Activated CD8-positive, alpha-beta T cell treated with anti-CD3 and anti-CD28 coated beads for 36 hours (primary cell): ENCODE data around the gene DHX35. TPM values are rescaled to one million over a fixed set of nuclear protein-coding genes. Genes with fewer than 3 reads are reported as not detected.
A peak's percentile ranks its signal among the peaks of the same experiment; 100 is the strongest.

Experiments used
- ATAC-seq: fragments of 200-7000 bp; cut with Tn5 transposase; one replicate; pipeline ENCODE4 v1.10.0; 2021; ENCODE audit warnings: mild to moderate bottlenecking, moderate library complexity
- CTCF ChIA-PET: fragments of 350-600 bp; sonication (Branson Sonifier 250); formaldehyde crosslinking; loops from one replicate; lab custom pipeline; 2021; ENCODE audit warnings: antibody characterized with exemption; lab: Charles Lee
- POLR2A ChIA-PET: fragments of 350-600 bp; sonication (Branson Sonifier 250); formaldehyde crosslinking; loops from one replicate; lab custom pipeline; 2021; ENCODE audit warnings: antibody characterized with exemption; lab: Charles Lee
- DNase-seq: peaks from one replicate; pipeline ENCODE4 v3.0.0-alpha.2; 2020
- H3K27ac Mint-ChIP-seq: one replicate; pipeline ENCODE4 v1.8.0; 2021; ENCODE audit warnings: mild to moderate bottlenecking, mixed read lengths
- H3K27me3 Mint-ChIP-seq: one replicate; pipeline ENCODE4 v1.8.0; 2021; ENCODE audit warnings: mixed read lengths
- H3K36me3 Mint-ChIP-seq: one replicate; pipeline ENCODE4 v1.8.0; 2021; ENCODE audit warnings: low read depth, mixed read lengths
- H3K4me1 Mint-ChIP-seq: one replicate; pipeline ENCODE4 v1.8.0; 2021; ENCODE audit warnings: low read depth, mixed read lengths
- H3K4me3 Mint-ChIP-seq: one replicate; pipeline ENCODE4 v1.8.0; 2021; ENCODE audit warnings: mild to moderate bottlenecking, moderate library complexity, mixed read lengths
- H3K9me3 Mint-ChIP-seq: one replicate; pipeline ENCODE4 v1.8.0; 2021; ENCODE audit warnings: mixed read lengths
- intact Hi-C: fragments of 100-400 bp; cut with micrococcal nuclease; formaldehyde crosslinking; loops from one replicate; pipeline ENCODE4 v1.10.0; 2022
- total RNA-seq, 2 experiments: library from RNA; stranded (reverse); gene quantifications; one replicate each; pipeline ENCODE4 v1.2.3, GENCODE V29; 2021
- TF ChIP-seq, protein P1 (sequence below): fragments of 200-600 bp; IDR thresholded peaks from one replicate; pipeline ENCODE4 v1.8.0; 2022; ENCODE audit warnings: antibody characterized with exemption, mild to moderate bottlenecking

Gene DHX35
- total RNA-seq, 2 experiments from 2014 or later, result 12.2 to 12.6 TPM

DNA sequence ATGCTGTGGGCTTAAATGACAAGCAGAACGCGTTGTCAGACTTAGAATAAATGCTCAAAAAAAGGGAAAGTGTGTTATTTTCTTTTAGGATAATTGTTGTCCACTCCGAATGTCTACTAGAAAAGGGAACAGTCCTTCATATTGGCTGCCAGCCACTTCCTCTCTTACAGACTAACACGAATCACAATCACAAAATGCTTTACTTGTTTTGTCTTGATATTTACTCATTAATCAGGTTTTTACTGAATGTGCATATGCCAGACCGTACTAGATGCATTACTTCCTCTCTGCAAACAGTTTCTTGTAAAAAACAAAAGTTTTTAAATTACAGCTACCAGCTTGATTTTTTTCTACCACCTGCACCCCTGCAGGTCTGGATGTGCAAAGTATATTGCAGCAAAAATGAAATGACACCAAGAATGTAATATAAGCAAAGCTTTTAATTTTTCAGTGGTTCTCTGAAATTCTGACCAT lies 821 bp downstream of the DHX35 start:
- Mint-ChIP-seq H3K9me3 (no peaks in the 10 kb centered on the region), H3K4me1 (peaks cover 20% of the 10 kb centered on the region), H3K4me3 (peak overlapping the region; percentile 87), H3K27ac (peak overlapping the region; percentile 92), H3K36me3 (peaks cover 7% of the 10 kb centered on the region), H3K27me3 (no peaks in the 10 kb centered on the region)
- POLR2A ChIA-PET, result interaction anchor here (0.6 to 3.2 kb wide), 13 partner anchors 8 to 527 kb away, joined by 3 to 20 read pairs (median 4); partner anchors contain the start of genes FAM83D and SNHG17
- intact Hi-C loops, result no loop called here
- no peak for DNase-seq
- TF ChIP-seq, protein P1, sequence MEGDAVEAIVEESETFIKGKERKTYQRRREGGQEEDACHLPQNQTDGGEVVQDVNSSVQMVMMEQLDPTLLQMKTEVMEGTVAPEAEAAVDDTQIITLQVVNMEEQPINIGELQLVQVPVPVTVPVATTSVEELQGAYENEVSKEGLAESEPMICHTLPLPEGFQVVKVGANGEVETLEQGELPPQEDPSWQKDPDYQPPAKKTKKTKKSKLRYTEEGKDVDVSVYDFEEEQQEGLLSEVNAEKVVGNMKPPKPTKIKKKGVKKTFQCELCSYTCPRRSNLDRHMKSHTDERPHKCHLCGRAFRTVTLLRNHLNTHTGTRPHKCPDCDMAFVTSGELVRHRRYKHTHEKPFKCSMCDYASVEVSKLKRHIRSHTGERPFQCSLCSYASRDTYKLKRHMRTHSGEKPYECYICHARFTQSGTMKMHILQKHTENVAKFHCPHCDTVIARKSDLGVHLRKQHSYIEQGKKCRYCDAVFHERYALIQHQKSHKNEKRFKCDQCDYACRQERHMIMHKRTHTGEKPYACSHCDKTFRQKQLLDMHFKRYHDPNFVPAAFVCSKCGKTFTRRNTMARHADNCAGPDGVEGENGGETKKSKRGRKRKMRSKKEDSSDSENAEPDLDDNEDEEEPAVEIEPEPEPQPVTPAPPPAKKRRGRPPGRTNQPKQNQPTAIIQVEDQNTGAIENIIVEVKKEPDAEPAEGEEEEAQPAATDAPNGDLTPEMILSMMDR, result no peak
- no peak for ATAC-seq
- CTCF ChIA-PET, result interaction anchor here (0.9 to 3.3 kb wide), 15 partner anchors 10 to 118 kb away, joined by 3 to 30 read pairs (median 6); partner anchors contain the start of gene FAM83D

DNA sequence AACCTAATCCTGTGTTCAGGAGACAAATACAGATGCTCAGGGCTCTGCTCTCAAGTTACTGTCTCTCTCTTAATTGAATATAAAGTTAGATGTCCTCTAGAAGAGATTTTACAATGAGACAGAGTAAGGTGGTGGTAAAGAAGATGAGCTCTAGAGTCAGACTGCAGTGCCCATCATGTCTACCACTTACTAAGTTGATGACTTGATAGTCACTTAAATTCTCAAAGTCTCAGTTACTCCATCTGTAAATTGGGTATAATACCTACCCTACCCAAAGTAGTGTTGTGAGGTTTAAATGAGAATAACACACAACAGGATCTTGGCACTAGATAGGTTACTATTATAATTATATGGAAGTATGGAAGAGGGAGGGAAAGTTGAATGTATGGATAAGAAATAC lies 1.6 kb downstream of the DHX35 start:
- ATAC-seq, result no peak
- intact Hi-C loops, result no loop called here
- TF ChIP-seq, protein P1, result no peak
- Mint-ChIP-seq H3K4me1 (peaks cover 20% of the 10 kb centered on the region), H3K4me3 (no peak overlapping the region), H3K27me3 (no peaks in the 10 kb centered on the region), H3K36me3 (peaks cover 7% of the 10 kb centered on the region), H3K27ac (no peak overlapping the region), H3K9me3 (no peaks in the 10 kb centered on the region)
- no peak for DNase-seq
- POLR2A ChIA-PET, result interaction anchor here (1.3 to 3.2 kb wide), 4 partner anchors 9 to 86 kb away, joined by 4 to 20 read pairs (median 6); partner anchors contain the start of gene FAM83D
- CTCF ChIA-PET, result interaction anchor here (0.9 to 3.3 kb wide), 8 partner anchors 9 to 85 kb away, joined by 3 to 30 read pairs (median 9); partner anchors contain the start of gene FAM83D

DNA sequence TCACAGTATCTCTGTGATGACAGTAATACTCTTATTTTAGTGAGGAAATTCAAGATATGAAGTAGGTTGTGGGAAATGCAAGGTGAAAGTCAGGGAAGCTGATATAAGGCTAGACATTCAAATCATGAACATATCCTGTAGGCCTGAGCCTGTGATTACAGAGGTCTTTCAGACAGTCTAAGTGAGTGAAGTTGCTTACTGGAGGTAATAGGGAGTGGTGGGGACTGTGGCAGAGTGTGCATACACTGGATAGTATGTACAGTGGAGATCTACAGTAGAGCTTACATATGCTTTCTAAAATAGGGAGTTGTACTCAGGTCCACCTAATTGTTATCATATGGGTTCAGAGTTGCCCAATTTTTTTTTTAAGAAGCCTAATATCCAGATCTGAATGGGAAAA lies 3.1 kb downstream of the DHX35 start:
- intact Hi-C loops, result no loop called here

DNA sequence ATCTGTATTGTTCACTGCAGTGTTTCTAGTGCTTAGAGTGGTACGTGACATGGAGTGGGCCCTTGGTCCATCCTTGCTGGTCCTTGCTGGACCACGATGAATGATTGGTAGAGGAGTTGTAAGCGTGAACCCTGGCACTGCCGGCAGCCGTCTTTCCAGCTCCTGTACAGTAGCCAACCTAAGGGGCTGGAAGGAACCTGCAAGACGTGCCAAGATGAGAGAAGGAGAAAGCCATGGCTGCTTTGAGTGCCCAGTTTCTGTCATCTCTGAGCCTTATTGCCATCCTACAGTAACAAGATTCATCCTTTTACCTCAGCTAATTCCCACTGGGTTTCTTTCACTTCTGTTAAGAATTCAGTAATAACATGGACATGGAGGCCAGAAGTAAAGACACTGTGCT lies 5.9 kb downstream of the DHX35 start:
- TF ChIP-seq, protein P1, result no peak
- intact Hi-C loops, result no loop called here
- ATAC-seq (no peak), DNase-seq (no peak)
- Mint-ChIP-seq H3K9me3 (no peaks in the 10 kb centered on the region), H3K4me3 (no peak overlapping the region), H3K27ac (no peak overlapping the region), H3K4me1 (peaks cover 15% of the 10 kb centered on the region), H3K27me3 (no peaks in the 10 kb centered on the region), H3K36me3 (peaks cover 15% of the 10 kb centered on the region)
- POLR2A ChIA-PET, result interaction anchor here (1.0 kb wide), 1 partner anchor 9 kb away, joined by 4 read pairs; no protein-coding TSS in a partner anchor
- CTCF ChIA-PET, result interaction anchor here (1.3 kb wide), 1 partner anchor 42 kb away, joined by 3 read pairs; the partner anchor contains the start of gene FAM83D

More for the DNA sequence above, 3.1 kb downstream of the DHX35 start:
- TF ChIP-seq, protein P1, result no peak
- H3K9me3 Mint-ChIP-seq, result no peaks in the 10 kb centered on the region
- no peak for ATAC-seq
- no peak overlapping the region for H3K27ac Mint-ChIP-seq
- no peaks in the 10 kb centered on the region for H3K27me3 Mint-ChIP-seq
- H3K4me1 Mint-ChIP-seq, result peaks cover 20% of the 10 kb centered on the region
- ChIA-PET POLR2A (interaction anchor here (1.8 kb wide), 1 partner anchor 9 kb away, joined by 5 read pairs; no protein-coding TSS in a partner anchor), CTCF (interaction anchor here (1.0 to 1.1 kb wide), 2 partner anchors 83 to 116 kb away, joined by 3 to 4 read pairs; no protein-coding TSS in a partner anchor)
- H3K4me3 Mint-ChIP-seq, result no peak overlapping the region
- DNase-seq, result no peak
- H3K36me3 Mint-ChIP-seq, result peaks cover 8% of the 10 kb centered on the region

DNA sequence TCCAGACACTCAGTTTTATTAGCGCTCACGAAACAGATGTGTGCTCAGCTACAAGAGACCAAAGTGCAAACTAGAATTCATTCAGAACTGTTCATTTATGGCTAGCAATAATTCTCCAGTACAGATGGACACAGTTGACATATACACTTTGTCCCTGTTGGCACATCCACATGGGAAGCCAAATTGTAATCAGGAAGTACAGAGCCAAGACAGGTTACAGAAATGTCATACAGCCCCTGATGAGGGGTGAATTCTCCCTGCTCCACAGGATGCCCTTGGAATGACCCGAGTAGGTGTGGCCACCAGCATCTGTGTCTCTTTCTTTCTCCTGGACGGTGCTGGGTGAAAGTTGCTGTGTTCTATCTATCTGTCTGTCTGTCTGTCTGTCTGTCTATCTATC lies 7.6 kb downstream of the DHX35 start:
- no peaks in the 10 kb centered on the region for H3K27me3 Mint-ChIP-seq
- intact Hi-C loops, result no loop called here
- ChIA-PET CTCF (interaction anchor here (1.2 kb wide), 1 partner anchor 213 kb away, joined by 3 read pairs; no protein-coding TSS in a partner anchor), POLR2A (interaction anchor here (1.0 kb wide), 1 partner anchor 27 kb away, joined by 3 read pairs; no protein-coding TSS in a partner anchor)
- ATAC-seq (no peak), DNase-seq (no peak)
- peaks cover 16% of the 10 kb centered on the region for H3K36me3 Mint-ChIP-seq
- no peaks in the 10 kb centered on the region for H3K9me3 Mint-ChIP-seq
- no peak overlapping the region for H3K27ac Mint-ChIP-seq
- TF ChIP-seq, protein P1, result no peak
- no peak overlapping the region for H3K4me3 Mint-ChIP-seq
- peaks cover 10% of the 10 kb centered on the region for H3K4me1 Mint-ChIP-seq
